Gastrocnemius medialis (tissue), 4 donors: ENCODE measurements around the gene CCDC78. TPM values are rescaled to one million over a fixed set of nuclear protein-coding genes. Genes with fewer than 3 reads are reported as not detected.

Source experiments
- ATAC-seq, 2 donors: fragments of 150-250 bp; one replicate each; pipeline ENCODE4 v1.9.1; 2016
- DNase-seq, 2 donors: peaks; one replicate each; pipeline ENCODE4 v3.0.0-alpha.2; 2019
- H3K27ac ChIP-seq, 4 donors: fragments of 200-600 bp; sonication (generic); 1 replicate in 1 of 4; 2 replicates in 3 of 4; pipeline ENCODE4 v1.5.1; 2016 to 2018; ENCODE audit warnings: mild to moderate bottlenecking in 2 of 4, moderate library complexity in 1 of 4
- H3K27me3 ChIP-seq, 3 donors: fragments of 200-600 bp; sonication (generic) in 2 of 3; 1 replicate in 1 of 3; 2 replicates in 2 of 3; pipeline versions ENCODE4 v1.5.1 to v1.6.0; 2016 to 2019; ENCODE audit warnings: mild to moderate bottlenecking in 1 of 3, moderate library complexity in 1 of 3
- H3K36me3 ChIP-seq, 2 donors: fragments of 200-600 bp; sonication (generic) in 1 of 2; one replicate each; pipeline ENCODE4 v1.5.1; 2017 to 2018
- H3K4me1 ChIP-seq, 2 donors: fragments of 200-600 bp; sonication (generic) in 1 of 2; one replicate each; pipeline ENCODE4 v1.5.1; 2016 to 2017; ENCODE audit warnings: mild to moderate bottlenecking in 2 of 2
- H3K4me3 ChIP-seq, 4 donors: fragments of 200-600 bp; sonication (generic) in 3 of 4; 1 replicate in 1 of 4; 2 replicates in 3 of 4; pipeline ENCODE4 v1.5.1; 2016 to 2019; ENCODE audit warnings: mild to moderate bottlenecking in 2 of 4
- H3K9me3 ChIP-seq, 3 donors: fragments of 200-600 bp; sonication (generic) in 2 of 3; 1 replicate in 1 of 3; 2 replicates in 2 of 3; pipeline ENCODE4 v1.5.1; 2016 to 2019
- CTCF ChIP-seq, 5 experiments: fragments of 450-650 bp in 3 of 5; fragments of 200-600 bp in 2 of 5; sonication (generic) in 2 of 5; IDR thresholded peaks in 4 of 5; conservative IDR thresholded peaks in 1 of 5; 1 replicate in 4 of 5; 2 replicates in 1 of 5; pipeline ENCODE4 v1.5.1; 2016 to 2019; ENCODE audit warnings: antibody characterized with exemption in 5 of 5, mild to moderate bottlenecking in 3 of 5, moderate library complexity in 3 of 5
- POLR2A ChIP-seq, 2 donors: fragments of 450-650 bp; IDR thresholded peaks; one replicate each; pipeline ENCODE4 v1.6.1; 2017; ENCODE audit warnings: antibody characterized with exemption in 2 of 2, mild to moderate bottlenecking in 2 of 2, moderate library complexity in 2 of 2
- in situ Hi-C, 4 donors: fragments of 200-750 bp; cut with MboI; loops; one replicate each; pipeline versions ENCODE4 v1.15.0 to v1.8.0; 2017; ENCODE audit warnings: low sequenced_read_pairs in 4 of 4
- intact Hi-C: fragments of 100-400 bp; cut with DNase I; formaldehyde crosslinking; loops from one replicate; pipeline ENCODE4 v1.15.1; 2023; ENCODE audit warnings: low total_unique reads
- total RNA-seq, 4 donors: library from RNA; depleted of rRNA; stranded (reverse); fragments of >200 nt; gene quantifications; one replicate each; pipeline versions ENCODE4 v1.1.0 to v1.2.3, GENCODE V29; 2016

Gene CCDC78
- total RNA-seq, 4 donors from 2014 or later: not detected

- Histone ChIP-seq H3K27ac (no peak overlapping the region), H3K36me3 (peaks cover 0 to 26% of the 10 kb centered on the region in 2 donors), H3K4me1 (peaks cover 19 to 34% of the 10 kb centered on the region in 2 donors), H3K27me3 (no peaks in the 10 kb centered on the region), H3K9me3 (no peaks in the 10 kb centered on the region), H3K4me3 (no peak overlapping the region)
- in situ Hi-C loops (no loop called here), intact Hi-C loops (no loop called here)
- no peak for TF ChIP-seq POLR2A (IDR thresholded peaks at IDR 0.05)
- TF ChIP-seq CTCF (IDR thresholded peaks at IDR 0.05 in 4 of 5, conservative IDR thresholded peaks at IDR 0.05 in 1 of 5): no peak
- DNase-seq (peak in 1 of 2 donors; percentile 27), ATAC-seq (no peak)
Observed at GRCh38 chr16:678209-678857, 47.9 kb downstream of the CCDC78 start.

- Histone ChIP-seq H3K4me3 (no peak overlapping the region), H3K27ac (no peak overlapping the region), H3K4me1 (peaks cover 15 to 27% of the 10 kb centered on the region in 2 donors), H3K36me3 (peaks cover 0 to 26% of the 10 kb centered on the region in 2 donors), H3K9me3 (no peaks in the 10 kb centered on the region), H3K27me3 (no peaks in the 10 kb centered on the region)
- ATAC-seq: no peak
- intact Hi-C loops: no loop called here
- DNase-seq: peak in 1 of 2 donors; percentile 16
- in situ Hi-C loops: no loop called here
- TF ChIP-seq POLR2A (IDR thresholded peaks at IDR 0.05) (no peak), CTCF (IDR thresholded peaks at IDR 0.05 in 4 of 5, conservative IDR thresholded peaks at IDR 0.05 in 1 of 5) (no peak)
Observed at GRCh38 chr16:677316-678190, 48.7 kb downstream of the CCDC78 start.

GRCh38 chr16:676913-677312 lies 49.3 kb downstream of the CCDC78 start:
- ATAC-seq (no peak), DNase-seq (no peak)
- Histone ChIP-seq H3K36me3 (peaks cover 0 to 26% of the 10 kb centered on the region in 2 donors), H3K4me1 (peaks cover 12 to 20% of the 10 kb centered on the region in 2 donors), H3K27me3 (no peaks in the 10 kb centered on the region), H3K27ac (no peak overlapping the region), H3K4me3 (no peak overlapping the region), H3K9me3 (no peaks in the 10 kb centered on the region)
- in situ Hi-C loops: no loop called here
- intact Hi-C loops: no loop called here
- TF ChIP-seq POLR2A (IDR thresholded peaks at IDR 0.05): no peak
- TF ChIP-seq CTCF (IDR thresholded peaks at IDR 0.05 in 4 of 5, conservative IDR thresholded peaks at IDR 0.05 in 1 of 5): no peak

- Histone ChIP-seq H3K4me1 (peaks cover 8 to 16% of the 10 kb centered on the region in 2 donors), H3K9me3 (no peaks in the 10 kb centered on the region), H3K36me3 (peaks cover 0 to 24% of the 10 kb centered on the region in 2 donors), H3K4me3 (no peak overlapping the region), H3K27me3 (no peaks in the 10 kb centered on the region), H3K27ac (no peak overlapping the region)
- in situ Hi-C loops: no loop called here
- DNase-seq (no peak), ATAC-seq (no peak)
- TF ChIP-seq POLR2A (IDR thresholded peaks at IDR 0.05) (no peak), CTCF (IDR thresholded peaks at IDR 0.05 in 4 of 5, conservative IDR thresholded peaks at IDR 0.05 in 1 of 5) (no peak)
- intact Hi-C loops: no loop called here
Observed at GRCh38 chr16:676565-676902, 49.7 kb downstream of the CCDC78 start.
